Right ventricle myocardium inferior (tissue), 1 donor: Measurements from ENCODE around the gene SYPL2. TPM values are rescaled to one million over a fixed set of nuclear protein-coding genes. Genes with fewer than 3 reads are reported as not detected.

Experiments used
- ATAC-seq: fragments of 200-7000 bp; cut with Tn5 transposase; one replicate; pipeline ENCODE4 v1.9.1; 2020; ENCODE audit warnings: mild to moderate bottlenecking, moderate library complexity
- DNase-seq: peaks from one replicate; pipeline ENCODE4 v3.0.0; 2021; ENCODE audit errors: missing footprints
- intact Hi-C: fragments of 100-400 bp; cut with DNase I; formaldehyde crosslinking; loops from one replicate; pipeline ENCODE4 v1.11.0; 2022
- total RNA-seq: library from RNA; stranded (reverse); fragmentation: NEBNext Ultra II Directional; extraction: Animal tissue kit (Norgen Biotek cat#: 25700); gene quantifications from one replicate; pipeline ENCODE4 v1.2.1, GENCODE V29; 2021
- donor health status: DM: no; HTN: yes; CAD: no; lungs with severe emphysema.

SYPL2 gene
- total RNA-seq, 1 donor from 2014 or later, result 33.0 TPM

- intact Hi-C loops, result no loop called here
- no peak for DNase-seq
- no peak for ATAC-seq
Measured at GRCh38 chr1:109502364-109502851, 36.1 kb downstream of the SYPL2 start.

- DNase-seq, result no peak
- ATAC-seq, result no peak
- intact Hi-C loops, result no loop called here
Measured at GRCh38 chr1:109503935-109504334, 37.6 kb downstream of the SYPL2 start.

- no peak for DNase-seq
- intact Hi-C loops, result no loop called here
- no peak for ATAC-seq
Measured at GRCh38 chr1:109504974-109505373, 38.6 kb downstream of the SYPL2 start.

GRCh38 chr1:109508001-109508872, 41.9 kb downstream of the SYPL2 start:
- DNase-seq (no peak), ATAC-seq (no peak)
- intact Hi-C loops, result no loop called here

GRCh38 chr1:109508873-109509175, 42.5 kb downstream of the SYPL2 start:
- intact Hi-C loops, result no loop called here
- no peak for DNase-seq
- no peak for ATAC-seq

- DNase-seq (no peak), ATAC-seq (peak; percentile 84)
- intact Hi-C loops, result no loop called here
Measured at GRCh38 chr1:109509176-109510134, 43.1 kb downstream of the SYPL2 start, which contains the start of gene AMIGO1. AMIGO1 (minus strand) TSS chr1:109509727; CDS start chr1:109508912, 815 bp downstream.

- DNase-seq (no peak), ATAC-seq (no peak)
- intact Hi-C loops, result no loop called here
Measured at GRCh38 chr1:109513110-109513710, 46.9 kb downstream of the SYPL2 start.

GRCh38 chr1:109514846-109515245, 48.5 kb downstream of the SYPL2 start:
- intact Hi-C loops, result no loop called here
- DNase-seq, result no peak
- no peak for ATAC-seq

- intact Hi-C loops, result no loop called here
- DNase-seq (no peak), ATAC-seq (no peak)
Measured at GRCh38 chr1:109516872-109517271, 50.5 kb downstream of the SYPL2 start.

GRCh38 chr1:109517337-109517736, 51.0 kb downstream of the SYPL2 start:
- ATAC-seq, result no peak
- no peak for DNase-seq
- intact Hi-C loops, result no loop called here

GRCh38 chr1:109521002-109521951, 54.9 kb downstream of the SYPL2 start:
- no peak for DNase-seq
- ATAC-seq, result peak; percentile 64
- intact Hi-C loops, result no loop called here

GRCh38 chr1:109522026-109522425, 55.7 kb downstream of the SYPL2 start:
- ATAC-seq, result no peak
- no peak for DNase-seq
- intact Hi-C loops, result no loop called here

- ATAC-seq (no peak), DNase-seq (no peak)
- intact Hi-C loops, result no loop called here
Measured at GRCh38 chr1:109523706-109524105, 57.4 kb downstream of the SYPL2 start.

- intact Hi-C loops, result no loop called here
- DNase-seq (no peak), ATAC-seq (no peak)
Measured at GRCh38 chr1:109527098-109527811, 60.9 kb downstream of the SYPL2 start.

GRCh38 chr1:109527846-109528695, 61.7 kb downstream of the SYPL2 start:
- intact Hi-C loops, result no loop called here
- DNase-seq, result no peak
- no peak for ATAC-seq

GRCh38 chr1:109528712-109529111, 62.4 kb downstream of the SYPL2 start:
- intact Hi-C loops, result no loop called here
- DNase-seq (no peak), ATAC-seq (no peak)
